WERI-Rb-1 (cell line): ENCODE results near the gene ITPRID2.

Experiments
- DNase-seq: peaks from one replicate; pipeline ENCODE4 v3.0.0-alpha.2; 2020
- H3K27ac ChIP-seq: fragments of 250-450 bp; sonication (Bioruptor Pico); 2 replicates; pipeline ENCODE4 v1.5.1; 2020; ENCODE audit warnings: mild to moderate bottlenecking, moderate library complexity
- H3K27me3 ChIP-seq: fragments of 250-450 bp; sonication (Bioruptor Pico); 2 replicates; pipeline ENCODE4 v1.5.1; 2021; ENCODE audit warnings: mild to moderate bottlenecking, low read depth, moderate library complexity; ENCODE audit not compliant: insufficient read depth, severe bottlenecking
- H3K36me3 ChIP-seq: fragments of 250-450 bp; sonication (Bioruptor Pico); 2 replicates; pipeline ENCODE4 v1.5.1; 2020; ENCODE audit warnings: mild to moderate bottlenecking, moderate library complexity
- H3K4me3 ChIP-seq: 2 replicates; pipeline ENCODE4 v1.5.1; 2011; ENCODE audit warnings: low read depth, mild to moderate bottlenecking, control low read depth, low read length
- H3K9me3 ChIP-seq: fragments of 250-450 bp; sonication (Bioruptor Pico); 2 replicates; pipeline ENCODE4 v1.5.1; 2021; ENCODE audit warnings: mild to moderate bottlenecking, moderate library complexity; ENCODE audit not compliant: severe bottlenecking
- TF ChIP-seq, protein P1 (sequence below): IDR thresholded peaks from 2 replicates; pipeline ENCODE4 v1.5.1; 2011; ENCODE audit warnings: low read depth, mild to moderate bottlenecking, control low read depth, inconsistent platforms, low read length

The ITPRID2 gene

GRCh38 chr2:181923121-181923520 lies 31.6 kb downstream of the ITPRID2 start:
- Histone ChIP-seq H3K27ac (no peak overlapping the region), H3K27me3 (no peaks in the 10 kb centered on the region), H3K4me3 (no peak overlapping the region), H3K9me3 (no peaks in the 10 kb centered on the region), H3K36me3 (peaks cover 41% of the 10 kb centered on the region)
- DNase-seq = no peak
- TF ChIP-seq, protein P1, sequence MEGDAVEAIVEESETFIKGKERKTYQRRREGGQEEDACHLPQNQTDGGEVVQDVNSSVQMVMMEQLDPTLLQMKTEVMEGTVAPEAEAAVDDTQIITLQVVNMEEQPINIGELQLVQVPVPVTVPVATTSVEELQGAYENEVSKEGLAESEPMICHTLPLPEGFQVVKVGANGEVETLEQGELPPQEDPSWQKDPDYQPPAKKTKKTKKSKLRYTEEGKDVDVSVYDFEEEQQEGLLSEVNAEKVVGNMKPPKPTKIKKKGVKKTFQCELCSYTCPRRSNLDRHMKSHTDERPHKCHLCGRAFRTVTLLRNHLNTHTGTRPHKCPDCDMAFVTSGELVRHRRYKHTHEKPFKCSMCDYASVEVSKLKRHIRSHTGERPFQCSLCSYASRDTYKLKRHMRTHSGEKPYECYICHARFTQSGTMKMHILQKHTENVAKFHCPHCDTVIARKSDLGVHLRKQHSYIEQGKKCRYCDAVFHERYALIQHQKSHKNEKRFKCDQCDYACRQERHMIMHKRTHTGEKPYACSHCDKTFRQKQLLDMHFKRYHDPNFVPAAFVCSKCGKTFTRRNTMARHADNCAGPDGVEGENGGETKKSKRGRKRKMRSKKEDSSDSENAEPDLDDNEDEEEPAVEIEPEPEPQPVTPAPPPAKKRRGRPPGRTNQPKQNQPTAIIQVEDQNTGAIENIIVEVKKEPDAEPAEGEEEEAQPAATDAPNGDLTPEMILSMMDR = no peak

DNA sequence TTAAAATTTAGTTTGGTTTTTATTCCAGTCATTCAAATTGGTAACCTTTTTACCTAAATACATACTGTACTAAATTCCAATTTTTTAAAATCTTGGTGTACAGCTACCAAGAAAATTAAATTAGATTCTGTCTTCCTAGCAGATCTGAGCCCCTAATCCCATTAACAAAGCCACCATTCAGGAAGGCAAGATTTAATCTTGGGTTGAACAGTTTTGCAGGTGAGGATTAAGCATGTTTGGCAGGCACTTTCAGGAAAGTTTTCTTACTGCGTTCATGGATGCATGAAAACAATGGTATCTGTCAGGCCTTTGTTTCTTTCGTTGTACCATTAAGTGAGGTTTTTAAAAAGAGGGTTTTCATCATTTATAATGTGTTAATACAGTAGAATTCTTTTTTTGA lies 32.8 kb downstream of the ITPRID2 start:
- no peak for DNase-seq
- H3K27ac ChIP-seq = no peak overlapping the region
- H3K4me3 ChIP-seq = no peak overlapping the region
- no peaks in the 10 kb centered on the region for H3K27me3 ChIP-seq
- H3K36me3 ChIP-seq = peaks cover 34% of the 10 kb centered on the region
- no peaks in the 10 kb centered on the region for H3K9me3 ChIP-seq
- TF ChIP-seq, protein P1 = no peak

- Histone ChIP-seq H3K9me3 (no peaks in the 10 kb centered on the region), H3K36me3 (no peaks in the 10 kb centered on the region; the same call in 1 of the 2 replicates), H3K4me3 (no peak overlapping the region), H3K27ac (no peak overlapping the region), H3K27me3 (no peaks in the 10 kb centered on the region)
- TF ChIP-seq, protein P1 = no peak
- no peak for DNase-seq
Measured at GRCh38 chr2:181934694-181935093, 43.2 kb downstream of the ITPRID2 start.

DNA sequence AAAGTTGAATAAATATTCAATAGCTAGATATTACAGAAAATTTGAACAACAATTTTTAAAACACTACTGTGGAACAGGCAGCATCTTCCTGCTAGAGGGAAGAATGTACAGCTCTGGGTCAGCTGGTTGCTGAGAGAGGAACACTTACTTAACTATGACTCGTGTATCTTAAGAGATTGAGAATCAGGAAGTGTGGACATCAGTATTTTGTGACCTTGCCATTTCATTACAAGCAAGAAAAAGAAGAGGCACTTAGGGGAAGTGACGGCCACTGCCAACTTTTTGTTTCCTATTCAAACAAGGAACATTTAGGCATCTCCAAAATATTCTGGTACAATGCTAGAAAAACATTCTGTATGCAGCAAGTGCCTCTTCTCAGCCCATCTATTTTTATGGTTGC lies 45.9 kb downstream of the ITPRID2 start:
- Histone ChIP-seq H3K9me3 (no peaks in the 10 kb centered on the region), H3K27me3 (no peaks in the 10 kb centered on the region), H3K36me3 (no peaks in the 10 kb centered on the region), H3K4me3 (no peak overlapping the region), H3K27ac (no peak overlapping the region)
- DNase-seq = no peak
- TF ChIP-seq, protein P1 = no peak

- Histone ChIP-seq H3K4me3 (no peak overlapping the region), H3K27ac (no peak overlapping the region)
Measured at GRCh38 chr2:181943411-181944124, 52.0 kb downstream of the ITPRID2 start.

More at GRCh38 chr2:181943411-181944124, 52.0 kb downstream of the ITPRID2 start:
- Histone ChIP-seq H3K27me3 (no peaks in the 10 kb centered on the region), H3K9me3 (no peaks in the 10 kb centered on the region), H3K36me3 (no peaks in the 10 kb centered on the region)
- TF ChIP-seq, protein P1 = no peak
- no peak for DNase-seq
